GM18526 (cell line): ENCODE data around the gene PDIA4.

Experiments
- POLR2A ChIP-seq: IDR thresholded peaks from 3 replicates; pipeline ENCODE4 v1.6.1; 2011; ENCODE audit not compliant: insufficient read length; ENCODE audit errors: extremely low read depth

PDIA4 gene

GRCh38 chr7:149009527-149009926 lies 18.8 kb downstream of the PDIA4 start:
- no peak for TF ChIP-seq POLR2A

GRCh38 chr7:149007611-149008010 lies 20.7 kb downstream of the PDIA4 start:
- no peak for TF ChIP-seq POLR2A

GRCh38 chr7:149007146-149007545 lies 21.2 kb downstream of the PDIA4 start:
- no peak for TF ChIP-seq POLR2A

GRCh38 chr7:149006345-149006725 lies 22.0 kb downstream of the PDIA4 start:
- no peak for TF ChIP-seq POLR2A

DNA sequence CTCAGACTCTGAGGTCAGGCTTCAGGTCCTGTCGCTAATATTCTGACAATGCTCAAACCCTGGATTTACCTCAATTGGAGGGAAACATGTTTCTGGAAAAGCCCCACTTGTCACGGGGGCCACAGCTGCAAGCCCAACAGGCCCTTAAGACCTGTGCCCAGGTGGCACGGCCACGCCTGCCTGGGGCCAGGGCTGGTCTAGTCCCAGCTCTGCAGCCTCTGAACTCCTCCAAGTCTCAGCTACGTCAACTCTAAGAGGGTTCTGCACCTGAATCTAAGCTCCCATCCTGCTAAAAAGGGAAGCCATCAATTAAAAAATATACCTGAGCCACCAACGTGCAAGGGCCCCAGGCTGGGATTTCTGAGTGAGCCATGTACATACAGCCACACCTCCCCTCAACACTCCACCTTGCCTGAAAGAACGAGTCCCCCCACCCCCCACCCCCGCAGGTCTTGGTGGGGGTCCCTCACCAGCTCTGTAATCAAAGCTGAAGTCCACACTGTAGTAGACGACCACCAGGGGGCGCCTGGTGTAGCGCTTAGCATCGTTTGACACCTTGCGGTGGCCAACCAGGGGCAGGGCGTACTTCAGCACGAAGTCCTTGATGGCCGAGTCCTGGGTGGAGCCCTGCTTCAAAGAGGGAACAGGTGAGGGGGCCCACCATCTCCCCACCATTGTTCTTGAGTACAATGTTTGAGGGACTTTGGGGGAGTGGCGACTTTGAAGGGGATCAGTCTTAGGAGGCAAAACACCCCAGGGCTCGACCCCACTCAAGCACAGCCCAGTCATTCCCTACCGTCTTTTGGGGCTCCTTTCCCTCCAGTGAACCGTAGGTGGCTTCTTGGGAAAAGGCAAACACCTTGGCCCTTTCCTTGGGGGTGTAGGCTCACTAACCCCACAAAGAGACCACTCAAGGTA lies 22.6 kb downstream of the PDIA4 start:
- TF ChIP-seq POLR2A: no peak

- TF ChIP-seq POLR2A: no peak
Observed at GRCh38 chr7:149004405-149005370, 23.6 kb downstream of the PDIA4 start.

DNA sequence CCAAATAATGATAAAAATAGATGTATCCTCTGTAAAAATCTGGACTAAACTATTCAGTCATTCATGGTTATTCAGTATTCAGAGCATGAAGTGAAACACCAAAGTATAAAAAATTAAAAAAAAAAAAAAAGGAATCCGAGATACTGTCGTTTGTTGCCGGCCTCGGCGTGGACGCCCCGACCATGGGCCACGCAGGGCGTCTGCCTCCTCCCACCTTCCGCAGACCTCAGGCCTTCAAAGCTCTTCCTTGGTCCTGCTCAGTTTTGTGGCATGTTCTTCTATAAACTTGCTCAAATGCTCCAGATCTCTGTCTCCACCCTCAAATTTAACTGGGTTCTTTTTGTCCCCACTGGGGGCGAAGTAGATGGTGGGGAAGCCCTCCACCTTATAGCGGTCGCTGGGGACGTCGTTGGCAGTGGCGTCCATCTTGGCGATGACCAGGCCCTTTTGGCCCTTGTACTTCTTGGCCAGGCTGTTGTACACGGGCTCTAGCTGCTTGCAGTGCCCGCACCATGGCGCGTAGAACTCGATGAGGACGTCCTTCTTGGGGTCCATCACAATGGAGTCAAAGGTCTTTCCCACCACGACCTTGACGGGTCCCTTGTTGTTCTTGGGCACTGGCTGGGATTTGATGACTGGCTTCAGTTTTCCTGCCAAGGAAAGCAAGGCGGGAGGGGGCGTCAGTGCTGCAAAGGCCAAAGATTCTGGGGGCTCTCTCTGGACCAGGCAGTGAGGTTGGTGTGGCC lies 24.6 kb downstream of the PDIA4 start:
- TF ChIP-seq POLR2A: no peak

DNA sequence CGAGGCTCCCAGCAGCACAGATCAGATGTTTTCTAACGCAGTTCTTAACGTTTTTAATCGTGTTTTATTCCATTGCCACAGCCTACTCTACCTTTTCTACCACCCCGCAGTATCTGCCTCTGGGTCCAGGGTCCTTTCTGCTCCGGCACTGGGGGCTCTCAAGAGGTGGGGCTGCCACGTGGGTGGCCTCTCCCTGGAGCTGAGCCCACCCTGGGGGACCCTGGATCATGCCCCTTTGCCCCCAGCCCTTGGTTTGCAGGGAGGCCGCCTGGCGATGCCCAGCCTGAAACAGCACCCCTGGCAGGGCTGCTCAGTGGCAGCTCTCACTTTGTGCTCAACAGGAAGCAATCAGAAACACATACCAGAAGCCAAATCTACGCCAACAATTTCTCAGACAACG lies 25.3 kb downstream of the PDIA4 start:
- no peak for TF ChIP-seq POLR2A

- TF ChIP-seq POLR2A: no peak
Observed at GRCh38 chr7:149002604-149003003, 25.7 kb downstream of the PDIA4 start.

DNA sequence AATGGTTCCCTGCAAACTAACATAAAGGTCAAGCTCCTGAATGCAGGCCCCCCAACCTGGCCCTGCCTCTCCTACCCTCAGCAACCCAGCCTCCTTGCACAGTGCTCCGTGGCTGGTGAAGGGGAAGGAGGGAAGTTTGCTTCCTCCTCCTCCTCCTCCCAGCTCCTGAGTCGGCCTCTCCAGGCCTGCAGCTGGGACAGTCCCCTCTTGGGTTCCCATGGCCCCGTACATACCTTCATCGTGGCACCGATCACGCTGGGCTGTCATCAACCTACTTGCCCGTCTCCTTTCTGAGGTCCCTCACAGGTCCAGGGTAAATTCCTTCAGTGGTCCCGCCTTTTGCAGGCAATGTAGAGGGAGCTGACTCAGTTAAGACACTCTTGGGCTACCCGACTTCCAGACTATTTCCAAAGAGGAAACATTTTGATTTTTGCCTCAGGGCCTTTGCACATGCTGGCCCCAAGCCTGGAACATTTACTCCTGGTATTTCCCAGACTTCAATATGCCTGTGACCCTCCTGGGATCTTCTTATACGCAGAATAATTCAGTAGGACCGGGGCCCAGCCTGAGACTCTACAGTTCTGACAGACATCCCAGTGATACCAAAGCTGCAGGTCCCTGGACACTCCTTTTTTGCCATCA lies 26.8 kb downstream of the PDIA4 start:
- no peak for TF ChIP-seq POLR2A

DNA sequence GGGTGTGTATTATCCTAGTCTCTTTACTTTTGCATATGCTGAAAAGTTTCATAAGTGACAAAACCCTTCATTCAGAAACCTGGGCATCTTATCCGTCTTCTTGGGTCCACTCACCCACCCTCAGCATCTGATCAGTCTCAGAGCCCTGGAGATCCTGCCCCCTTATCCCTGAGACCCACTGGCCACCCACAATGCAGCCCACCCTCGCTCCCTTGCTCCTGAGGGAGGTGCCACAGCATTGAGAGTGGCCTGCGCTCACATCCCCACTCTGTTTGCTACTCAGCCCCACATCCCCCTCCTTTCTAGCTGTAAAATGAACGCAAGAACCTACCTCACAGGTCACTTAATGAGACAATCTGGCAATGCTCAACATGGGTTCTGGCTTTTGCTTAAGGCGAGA lies 27.3 kb downstream of the PDIA4 start:
- TF ChIP-seq POLR2A: no peak

- no peak for TF ChIP-seq POLR2A
Observed at GRCh38 chr7:148999192-148999591, 29.1 kb downstream of the PDIA4 start.

DNA sequence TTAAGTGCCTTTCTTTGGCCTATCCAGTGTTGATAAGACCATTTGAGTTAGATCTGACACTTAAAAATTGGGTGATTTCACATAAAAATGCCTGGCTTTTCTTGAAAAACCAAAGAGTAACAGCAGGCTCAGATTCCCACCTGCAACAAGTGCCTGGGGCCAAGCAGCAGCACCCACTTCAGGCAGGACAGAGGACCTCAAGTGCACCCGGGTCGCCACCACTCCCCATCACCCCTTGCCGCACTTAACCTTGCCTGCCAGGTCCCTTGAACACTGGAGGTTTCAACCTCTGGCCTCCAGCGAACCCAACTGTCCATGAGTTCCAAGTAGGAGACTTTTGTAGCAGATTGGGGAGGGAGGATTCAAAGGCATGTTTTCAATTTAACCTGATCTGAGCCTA lies 30.8 kb downstream of the PDIA4 start:
- no peak for TF ChIP-seq POLR2A

GRCh38 chr7:148994576-148994975 lies 33.7 kb downstream of the PDIA4 start:
- TF ChIP-seq POLR2A: no peak

- TF ChIP-seq POLR2A: no peak
Observed at GRCh38 chr7:148993193-148993592, 35.1 kb downstream of the PDIA4 start.
